H1 (cell line): Measurements from ENCODE around the gene CCDC60. TPM values are rescaled to one million over a fixed set of nuclear protein-coding genes. Genes with fewer than 3 reads are reported as not detected.
A peak's percentile ranks its signal among the peaks of the same experiment; 100 is the strongest.

Experiments used
- CTCF ChIA-PET: fragments of 300-600 bp; sonication (Branson Sonifier 250); formaldehyde crosslinking; loops from one replicate; lab custom pipeline; 2021; ENCODE audit not compliant: partially characterized antibody; lab: Charles Lee
- POLR2A ChIA-PET: fragments of 300-600 bp; sonication (Branson Sonifier 250); formaldehyde crosslinking; loops from one replicate; lab custom pipeline; 2021; ENCODE audit warnings: inconsistent platforms; ENCODE audit not compliant: partially characterized antibody; lab: Charles Lee
- DNase-seq, 2 experiments: peaks; one replicate each; pipeline versions ENCODE4 v3.0.0 to v3.0.0-alpha.2; 2010 to 2022; ENCODE audit warnings: low spot score in 2 of 2, low read depth in 1 of 2, mixed read lengths in 1 of 2
- FAIRE-seq: peaks from 2 replicates; lab custom pipeline; 2011; peaks lifted over from hg19 to GRCh38; lab: Jason Lieb, UNC
- H2AFZ ChIP-seq: 2 replicates; pipeline ENCODE4 v1.8.1; 2012; ENCODE audit warnings: low read length, inconsistent platforms
- H2AK5ac ChIP-seq: 2 replicates; pipeline ENCODE4 v1.6.1; 2013; ENCODE audit warnings: low read depth, low read length
- H2BK120ac ChIP-seq: replicated peaks from 2 replicates; pipeline ENCODE3; 2013; ENCODE audit warnings: low read depth, low read length, inconsistent platforms
- H2BK12ac ChIP-seq: 2 replicates; pipeline ENCODE4 v1.6.1; 2013; ENCODE audit warnings: low read depth, low read length
- H2BK15ac ChIP-seq: 2 replicates; pipeline ENCODE4 v1.6.1; 2013; ENCODE audit warnings: low read length
- H2BK20ac ChIP-seq: 2 replicates; pipeline ENCODE4 v1.6.1; 2013; ENCODE audit warnings: low read length
- H2BK5ac ChIP-seq: 2 replicates; pipeline ENCODE4 v1.6.1; 2013; ENCODE audit warnings: low read depth, low read length
- H3K14ac ChIP-seq: 2 replicates; pipeline ENCODE4 v1.6.1; 2013; ENCODE audit warnings: inconsistent platforms; ENCODE audit not compliant: insufficient read length
- H3K18ac ChIP-seq: 2 replicates; pipeline ENCODE4 v1.6.1; 2013; ENCODE audit warnings: low read length; ENCODE audit errors: extremely low read depth
- H3K23ac ChIP-seq: 2 replicates; pipeline ENCODE4 v1.6.1; 2013; ENCODE audit warnings: inconsistent platforms; ENCODE audit not compliant: insufficient read length
- H3K23me2 ChIP-seq: 2 replicates; pipeline ENCODE4 v1.6.1; 2013; ENCODE audit warnings: low read depth, low read length
- H3K27ac ChIP-seq: 2 replicates; pipeline ENCODE4 v1.6.1; 2011; ENCODE audit warnings: low read depth, low read length, inconsistent platforms
- H3K27me3 ChIP-seq, 4 experiments: replicated peaks in 1 of 4; 1 replicate in 1 of 4; 2 replicates in 3 of 4; pipeline versions ENCODE4 v1.6.1 to v1.8.1; 2011 to 2013; ENCODE audit warnings: low read length in 3 of 4, mild to moderate bottlenecking in 3 of 4, inconsistent platforms in 2 of 4, mixed read lengths in 2 of 4, moderate library complexity in 1 of 4; ENCODE audit not compliant: control insufficient read depth in 3 of 4, insufficient read depth in 3 of 4; ENCODE audit errors: extremely low read depth in 1 of 4
- H3K36me3 ChIP-seq, 4 experiments: 2 replicates each; pipeline versions ENCODE4 v1.6.1 to v1.8.1; 2011 to 2013; ENCODE audit warnings: mild to moderate bottlenecking in 4 of 4, low read length in 3 of 4, moderate library complexity in 2 of 4, control low read depth in 1 of 4, inconsistent platforms in 1 of 4; ENCODE audit not compliant: insufficient read depth in 4 of 4, control insufficient read depth in 2 of 4
- H3K4ac ChIP-seq: replicated peaks from 2 replicates; pipeline ENCODE3; 2013; ENCODE audit warnings: low read length, low read depth, mixed read lengths, inconsistent platforms; ENCODE audit not compliant: insufficient read length
- H3K4me1 ChIP-seq, 4 experiments: replicated peaks in 1 of 4; 1 replicate in 1 of 4; 2 replicates in 3 of 4; pipeline versions ENCODE4 v1.6.1 to v1.8.1; 2011 to 2013; ENCODE audit warnings: low read length in 3 of 4, inconsistent platforms in 2 of 4, mixed read lengths in 1 of 4; ENCODE audit not compliant: insufficient read depth in 4 of 4, control insufficient read depth in 3 of 4
- H3K4me2 ChIP-seq, 2 experiments: 2 replicates each; pipeline versions ENCODE4 v1.6.1 to v1.8.1; 2011 to 2013; ENCODE audit warnings: low read depth in 2 of 2, low read length in 2 of 2, control low read depth in 1 of 2, inconsistent platforms in 1 of 2, mild to moderate bottlenecking in 1 of 2; ENCODE audit not compliant: insufficient read depth in 1 of 2
- H3K4me3 ChIP-seq, 4 experiments: fragments of 200-600, 300-600 bp in 1 of 4; sonication (generic), shearing (Covaris generic), sonication (Bioruptor Twin) in 1 of 4; 2 replicates each; pipeline versions ENCODE4 v1.5.1 to v1.8.1; 2011 to 2016; ENCODE audit warnings: low read length in 4 of 4, low read depth in 3 of 4, control low read depth in 2 of 4, inconsistent platforms in 2 of 4, mild to moderate bottlenecking in 2 of 4, mixed read lengths in 1 of 4, moderate library complexity in 1 of 4; ENCODE audit not compliant: insufficient read depth in 2 of 4; ENCODE audit errors: extremely low read depth in 1 of 4
- H3K56ac ChIP-seq: replicated peaks from 2 replicates; pipeline ENCODE3; 2013; ENCODE audit warnings: low read depth, mild to moderate bottlenecking, mixed read lengths, low read length, inconsistent platforms; ENCODE audit not compliant: insufficient read length
- H3K79me1 ChIP-seq: 2 replicates; pipeline ENCODE4 v1.6.1; 2013; ENCODE audit warnings: low read depth, low read length, control low read depth
- H3K79me2 ChIP-seq, 2 experiments: 2 replicates each; pipeline versions ENCODE4 v1.6.1 to v1.8.1; 2012 to 2013; ENCODE audit warnings: low read length in 2 of 2, mild to moderate bottlenecking in 2 of 2, inconsistent platforms in 1 of 2; ENCODE audit not compliant: insufficient read depth in 2 of 2, control insufficient read depth in 1 of 2
- H3K9ac ChIP-seq, 4 experiments: replicated peaks in 1 of 4; 1 replicate in 1 of 4; 2 replicates in 3 of 4; pipeline versions ENCODE4 v1.6.1 to v1.8.1; 2011 to 2013; ENCODE audit warnings: low read depth in 3 of 4, low read length in 3 of 4, control low read depth in 2 of 4, mild to moderate bottlenecking in 2 of 4, moderate library complexity in 2 of 4, inconsistent platforms in 1 of 4; ENCODE audit errors: extremely low read depth in 1 of 4
- H3K9me3 ChIP-seq, 2 experiments: 2 replicates each; pipeline versions ENCODE4 v1.6.1 to v1.8.1; 2012 to 2013; ENCODE audit warnings: mild to moderate bottlenecking in 2 of 2, moderate library complexity in 2 of 2, control low read depth in 1 of 2, inconsistent platforms in 1 of 2, low read depth in 1 of 2, low read length in 1 of 2, mixed read lengths in 1 of 2; ENCODE audit not compliant: insufficient read depth in 2 of 2
- H4K20me1 ChIP-seq, 2 experiments: replicated peaks in 1 of 2; 2 replicates each; pipeline versions ENCODE3 to v1.8.1; 2011 to 2013; ENCODE audit warnings: inconsistent platforms in 2 of 2, low read length in 2 of 2, mild to moderate bottlenecking in 1 of 2; ENCODE audit not compliant: insufficient read depth in 2 of 2, control insufficient read depth in 1 of 2
- H4K5ac ChIP-seq: 2 replicates; pipeline ENCODE4 v1.6.1; 2013; ENCODE audit warnings: low read length, low read depth, mixed read lengths, inconsistent platforms; ENCODE audit not compliant: insufficient read length
- H4K8ac ChIP-seq: 2 replicates; pipeline ENCODE4 v1.8.0; 2013; ENCODE audit warnings: mild to moderate bottlenecking, moderate library complexity, low read length, inconsistent platforms; ENCODE audit not compliant: insufficient read depth; ENCODE audit errors: extremely low read depth
- H4K91ac ChIP-seq: replicated peaks from 2 replicates; pipeline ENCODE3; 2013; ENCODE audit warnings: low read length, mixed read lengths, inconsistent platforms; ENCODE audit not compliant: insufficient read length
- BACH1 ChIP-seq: IDR thresholded peaks from 2 replicates; pipeline ENCODE4 v1.6.1; 2012; ENCODE audit warnings: low read length, improper control_type of control experiment
- BRCA1 ChIP-seq: IDR thresholded peaks from 2 replicates; pipeline ENCODE4 v1.6.1; 2012; ENCODE audit warnings: low read depth, low read length, improper control_type of control experiment
- CTBP2 ChIP-seq: IDR thresholded peaks from 2 replicates; pipeline ENCODE4 v1.7.0; 2011; ENCODE audit warnings: borderline replicate concordance, mild to moderate bottlenecking, moderate library complexity, mixed read lengths, low read length; ENCODE audit not compliant: insufficient read depth, insufficient read length
- FOSL1 ChIP-seq: IDR thresholded peaks from 2 replicates; pipeline ENCODE4 v1.6.1; 2011; ENCODE audit warnings: mild to moderate bottlenecking, low read depth, low read length, moderate library complexity; ENCODE audit not compliant: insufficient read depth
- KDM1A ChIP-seq: fragments of 200-600, 300-600 bp; sonication (generic); IDR thresholded peaks from 2 replicates; pipeline ENCODE4 v1.7.1; 2016; ENCODE audit warnings: mild to moderate bottlenecking, low read length, borderline replicate concordance
- MAFK ChIP-seq: IDR thresholded peaks from 2 replicates; pipeline ENCODE4 v1.6.1; 2012; ENCODE audit warnings: low read depth, mild to moderate bottlenecking, improper control_type of control experiment, low read length
- RAD21 ChIP-seq, 2 experiments: IDR thresholded peaks in 1 of 2; conservative IDR thresholded peaks in 1 of 2; 2 replicates each; pipeline ENCODE4 v1.6.1; 2011; ENCODE audit warnings: low read depth in 2 of 2, low read length in 2 of 2, improper control_type of control experiment in 1 of 2, inconsistent platforms in 1 of 2, mild to moderate bottlenecking in 1 of 2, moderate library complexity in 1 of 2
- WGBS, 2 experiments: shearing (Covaris generic) in 1 of 2; methylation state at CpG; one replicate each; pipeline versions ENCODE4 v1.1.6 to v1.1.7; 2013 to 2015; ENCODE audit warnings: low lambda C conversion rate in 2 of 2, mixed read lengths in 2 of 2, inconsistent platforms in 1 of 2, low coverage in 1 of 2, missing lambda C conversion rate in 1 of 2; ENCODE audit not compliant: insufficient replicate concordance in 2 of 2, insufficient coverage in 1 of 2, insufficient read length in 1 of 2; ENCODE audit errors: extremely low coverage in 1 of 2, missing lambda C conversion rate in 1 of 2; 5-methylcytosine and 5-hydroxymethylcytosine counted together
- polyA plus RNA-seq, 7 experiments: library from polyadenylated mRNA; depleted of rRNA in 3 of 7; stranded (reverse) in 5 of 7; unstranded in 2 of 7; fragments of >200 nt in 5 of 7; fragments of 200-250 nt in 2 of 7; gene quantifications; 1 replicate in 5 of 7; 2 replicates in 1 of 7; 4 replicates in 1 of 7; pipeline versions ENCODE4 v1.2.1 to v1.2.3, GENCODE V29; 2011 to 2013; ENCODE audit warnings: missing spikeins in 2 of 7, mixed read lengths in 2 of 7
- total RNA-seq: library from RNA; stranded (reverse); fragmentation: NEBNext Ultra II Directional; extraction: Animal tissue kit (Norgen Biotek cat#: 25700); gene quantifications from 2 replicates; pipeline ENCODE4 v1.2.1, GENCODE V29; 2021

CCDC60 gene
- total and polyA plus RNA-seq, 2 of the 8 experiments (the other 6 are each of a cell fraction or from before 2014, with no cell fraction given) = 0.05 TPM; not detected in 1

DNA sequence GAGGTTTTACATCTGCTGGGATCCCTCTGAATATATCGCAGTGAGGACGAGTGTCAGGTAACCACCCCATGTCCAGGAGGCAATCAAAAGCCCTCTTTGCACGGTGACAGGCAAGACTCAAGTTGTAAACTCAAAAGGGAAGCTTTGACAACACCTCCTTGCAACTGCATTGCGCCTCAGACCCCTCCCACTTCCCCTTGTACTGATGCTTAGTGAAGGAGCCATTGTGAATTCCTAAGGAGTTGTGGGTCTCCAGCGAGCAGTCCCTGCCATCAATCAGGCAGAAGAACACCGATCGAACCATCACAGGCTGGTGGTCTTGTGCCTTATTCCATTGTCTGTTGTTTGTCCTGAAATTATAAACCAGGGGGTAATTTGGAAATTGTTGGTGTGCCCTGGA, 112.6 kb downstream of the CCDC60 start:
- POLR2A ChIA-PET = interaction anchor here (1.8 kb wide), 1 partner anchor 16 kb away, joined by 5 read pairs; no protein-coding TSS in a partner anchor
- peaks cover 0 to 2% (median 0%) of the 10 kb centered on the region in 4 experiments; a peak in 1 of 7 replicates for H3K4me1 ChIP-seq

More for the DNA sequence above, 112.6 kb downstream of the CCDC60 start:
- Histone ChIP-seq H3K36me3 (no peaks in the 10 kb centered on the region), H3K27ac (no peak overlapping the region), H3K14ac (no peak overlapping the region), H4K20me1 (no peaks in the 10 kb centered on the region), H3K27me3 (no peaks in the 10 kb centered on the region), H3K56ac (no peak overlapping the region), H2BK12ac (0 out of 2 replicates have a peak overlapping the region, but pooled peaks have one; percentile 14), H2AFZ (peak overlapping the region; percentile 70), H2BK15ac (no peak overlapping the region), H3K4ac (no peak overlapping the region), H3K23ac (no peak overlapping the region), H2AK5ac (no peak overlapping the region), H2BK120ac (no peak overlapping the region), H3K9ac (no peak overlapping the region), H3K4me2 (0 out of 4 replicates have a peak overlapping the region, but pooled peaks of 1 of the 2 experiments have one; percentile 3), H2BK20ac (no peak overlapping the region), H4K5ac (no peak overlapping the region), H3K4me3 (no peak overlapping the region), H4K8ac (no peak overlapping the region), H3K18ac (no peak overlapping the region), H3K79me2 (no peaks in the 10 kb centered on the region), H3K79me1 (no peaks in the 10 kb centered on the region), H2BK5ac (no peak overlapping the region), H4K91ac (no peak overlapping the region), H3K9me3 (no peaks in the 10 kb centered on the region), H3K23me2 (no peaks in the 10 kb centered on the region)
- CTCF ChIA-PET = interaction anchor here (0.6 to 7.2 kb wide), 15 partner anchors 8 to 1937 kb away, joined by 3 to 141 read pairs (median 3); no protein-coding TSS in a partner anchor
- DNase-seq (no peak), FAIRE-seq (no peak)
- 82% methylated on average over 7 of the region's 7 CpGs; no CpG with 5 or more reads in 1 of the 2 experiments for WGBS, 2 experiments
- TF ChIP-seq MAFK = no peak
- no peak for TF ChIP-seq CTBP2
- TF ChIP-seq KDM1A = no peak
- no peak for TF ChIP-seq BACH1
- no peak for TF ChIP-seq FOSL1
- no peak for TF ChIP-seq RAD21 (IDR thresholded peaks at IDR 0.05 in 1 of 2, conservative IDR thresholded peaks at IDR 0.05 in 1 of 2; ENCODE audit: low read depth in 2 of 2, low read length in 2 of 2)
- no peak for TF ChIP-seq BRCA1
